K562 (cell line): Measurements from ENCODE around the gene GYG1. TPM values are rescaled to one million over a fixed set of nuclear protein-coding genes. Genes with fewer than 3 reads are reported as not detected.

Experiments used
- CHD4 ChIP-seq: fragments of 200-600 bp; sonication (generic); IDR thresholded peaks from 3 replicates; pipeline ENCODE4 v1.6.1; 2012; ENCODE audit warnings: low read depth, mild to moderate bottlenecking, mixed read lengths, low read length, inconsistent platforms; ENCODE audit not compliant: insufficient read depth, insufficient replicate concordance, poor library complexity, severe bottlenecking
- COPS2 ChIP-seq: fragments of 450-650 bp; conservative IDR thresholded peaks from 2 replicates; pipeline ENCODE4 v1.6.1; 2016; ENCODE audit warnings: mild to moderate bottlenecking, moderate library complexity
- CREB3L1 ChIP-seq: fragments of 450-650 bp; IDR thresholded peaks from 2 replicates; pipeline ENCODE4 v1.6.1; 2014; ENCODE audit warnings: low read depth, mild to moderate bottlenecking, moderate library complexity, borderline replicate concordance
- CREBBP ChIP-seq: IDR thresholded peaks from one replicate; pipeline ENCODE4 v1.6.1; 2012; ENCODE audit warnings: low read depth, mild to moderate bottlenecking, control low read depth, inconsistent platforms, low read length
- E2F6 ChIP-seq, 2 experiments: IDR thresholded peaks; 2 replicates each; pipeline ENCODE4 v1.6.1; 2011; ENCODE audit warnings: borderline replicate concordance in 1 of 2, control low read depth in 1 of 2, low read depth in 1 of 2, low read length in 1 of 2, mild to moderate bottlenecking in 1 of 2, mixed read lengths in 1 of 2, moderate library complexity in 1 of 2; ENCODE audit not compliant: insufficient read depth in 1 of 2, insufficient read length in 1 of 2, poor library complexity in 1 of 2, severe bottlenecking in 1 of 2; ENCODE audit errors: extremely low read depth in 1 of 2
- HDAC1 ChIP-seq, 2 experiments: fragments of 450-650 bp; IDR thresholded peaks; 2 replicates each; pipeline ENCODE4 v1.6.1; 2016 to 2017; ENCODE audit warnings: inconsistent platforms in 1 of 2, mild to moderate bottlenecking in 1 of 2, moderate library complexity in 1 of 2
- KDM5B ChIP-seq: fragments of 200-600 bp; sonication (generic); IDR thresholded peaks from 2 replicates; pipeline ENCODE4 v1.6.1; 2012; ENCODE audit warnings: low read depth, mild to moderate bottlenecking, moderate library complexity, low read length, control low read depth, inconsistent platforms; ENCODE audit not compliant: insufficient replicate concordance
- PHB ChIP-seq: fragments of 250-450 bp; sonication (Bioruptor Pico); IDR thresholded peaks from 2 replicates; pipeline ENCODE4 v1.5.0; 2021
- POLR2G ChIP-seq: fragments of 200-400 bp; formaldehyde crosslinking; IDR thresholded peaks from 2 replicates; pipeline ENCODE4 v1.6.1; 2017; ENCODE audit warnings: low read depth, mild to moderate bottlenecking, antibody characterized with exemption, low read length, moderate library complexity
- PTRF ChIP-seq: fragments of 450-650 bp; IDR thresholded peaks from 2 replicates; pipeline ENCODE4 v1.6.1; 2016; ENCODE audit warnings: mild to moderate bottlenecking, missing genetic modification characterization, missing compliant biosample characterization
- RHOXF2B ChIP-seq: fragments of 250-450 bp; sonication (Bioruptor Pico); conservative IDR thresholded peaks from 2 replicates; pipeline ENCODE4 v1.5.1; 2021
- SLC30A9 ChIP-seq: fragments of 250-450 bp; sonication (Bioruptor Pico); IDR thresholded peaks from 2 replicates; pipeline ENCODE4 v1.8.0; 2022; ENCODE audit warnings: mild to moderate bottlenecking, moderate library complexity
- SOX6 ChIP-seq: fragments of 450-650 bp; IDR thresholded peaks from 2 replicates; pipeline ENCODE4 v1.6.1; 2014; ENCODE audit warnings: mild to moderate bottlenecking
- TAF7 ChIP-seq: fragments of 450-650 bp; IDR thresholded peaks from 2 replicates; pipeline ENCODE4 v1.6.1; 2016; ENCODE audit warnings: missing genetic modification characterization, missing compliant biosample characterization
- ZBED1 ChIP-seq: IDR thresholded peaks from 2 replicates; pipeline ENCODE4 v1.6.1; 2014
- ZBTB1 ChIP-seq: sonication (generic); formaldehyde crosslinking; IDR thresholded peaks from 2 replicates; pipeline ENCODE4 v1.8.1; 2023; ENCODE audit warnings: missing genetic modification reagents, low read depth, mild to moderate bottlenecking, borderline replicate concordance
- ZNF253 ChIP-seq: fragments of 250-450 bp; sonication (Bioruptor Pico); conservative IDR thresholded peaks from 2 replicates; pipeline ENCODE4 v1.6.1; 2021; ENCODE audit warnings: mild to moderate bottlenecking
- ZNF699 ChIP-seq: fragments of 250-450 bp; sonication (Bioruptor Pico); IDR thresholded peaks from 2 replicates; pipeline ENCODE4 v1.8.0; 2021; ENCODE audit warnings: mild to moderate bottlenecking, moderate library complexity; ENCODE audit not compliant: insufficient replicate concordance
- ZNF740 ChIP-seq, 3 experiments: fragments of 200-800 bp in 1 of 3; sonication (Bioruptor generic) in 1 of 3; sonication (generic) in 1 of 3; formaldehyde crosslinking in 1 of 3; IDR thresholded peaks; 2 replicates each; pipeline versions ENCODE4 v1.6.1 to v1.8.0; 2016 to 2022; ENCODE audit warnings: mild to moderate bottlenecking in 2 of 3, missing compliant biosample characterization in 2 of 3, missing genetic modification characterization in 2 of 3, missing genetic modification reagents in 1 of 3
- polyA plus RNA-seq, 8 experiments: library from polyadenylated mRNA; depleted of rRNA in 4 of 8; stranded (reverse) in 5 of 8; unstranded in 3 of 8; fragments of >200 nt; fragmentation: Nextera tagmentation in 2 of 8; fragmentation: Illumina TruSeq in 1 of 8; extraction: Ambion mirVana in 2 of 8; extraction: Trizol in 1 of 8; gene quantifications; 2 replicates each; pipeline versions ENCODE4 v1.2.1 to v1.2.3, GENCODE V29; 2011 to 2014; ENCODE audit warnings: inconsistent platforms in 1 of 8, missing spikeins in 1 of 8
- total RNA-seq, 7 experiments: library from RNA; depleted of rRNA in 6 of 7; stranded (reverse); fragments of >200 nt in 6 of 7; fragmentation: Illumina TruSeq in 2 of 7; extraction: Trizol in 2 of 7; gene quantifications; 2 replicates each; pipeline versions ENCODE4 v1.2.1 to v1.2.3, GENCODE V29; 2011 to 2021; ENCODE audit warnings: low replicate concordance in 1 of 7

The GYG1 gene
- total and polyA plus RNA-seq, 9 of the 15 experiments (the other 6 are each of a cell fraction or from before 2014, with no cell fraction given): 14.6 to 38.4 (median 24.6) TPM

- TF ChIP-seq TAF7 (tag) (no peak), E2F6 (IDR thresholded peaks at IDR 0.05; ENCODE audit: borderline replicate concordance in 1 of 2, extremely low read depth in 1 of 2, insufficient read depth in 1 of 2, insufficient read length in 1 of 2, low read depth in 1 of 2, low read length in 1 of 2, poor library complexity in 1 of 2, severe bottlenecking in 1 of 2) (peak; percentile 79 to 89), CREB3L1 (peak; percentile 43; the same call in 1 of the 2 replicates), PTRF (no peak), HDAC1 (IDR thresholded peaks at IDR 0.05) (peak in 1 of 2 experiments; percentile 62; a peak in 1 of 4 replicates), POLR2G (peak; percentile 90), ZBTB1 (CRISPR knock-in tag) (0 out of 2 replicates have a peak, but pooled peaks have one; percentile 35), ZBED1 (no peak), PHB (no peak), RHOXF2B (CRISPR knock-in tag) (no peak), SOX6 (peak; percentile 26; the same call in 1 of the 2 replicates), CHD4 (no peak), CREBBP (no peak), COPS2 (no peak), SLC30A9 (CRISPR knock-in tag) (no peak), KDM5B (peak; percentile 23), ZNF253 (CRISPR knock-in tag) (no peak), ZNF699 (CRISPR knock-in tag) (no peak), ZNF740 (CRISPR knock-in tag; IDR thresholded peaks at IDR 0.05) (no peak), ZNF740 (tag; IDR thresholded peaks at IDR 0.05) (no peak)
These were observed at the start of gene GYG1 (continued) for GRCh38 chr3:148991219-148992026.
